IMR-90 (cell line): ENCODE results near the gene NUP58. TPM values are rescaled to one million over a fixed set of nuclear protein-coding genes. Genes with fewer than 3 reads are reported as not detected.

ENCODE experiments used
- ATAC-seq: fragments of 200-7000 bp; cut with Tn5 transposase; 2 replicates; pipeline ENCODE4 v1.9.1; 2020; ENCODE audit warnings: low read depth, mild to moderate bottlenecking, moderate library complexity
- BruUV-seq: library from RNA; stranded (reverse); fragments of 400-500 nt; replicated peaks from 2 replicates; lab custom pipeline; 2021; lab: Mats Ljungman, UMichigan
- CTCF ChIA-PET: fragments of 300-600 bp; formaldehyde crosslinking; extraction: SDS; loops from one replicate; lab custom pipeline; 2021; ENCODE audit warnings: antibody characterized with exemption; lab: Yijun Ruan, JAX
- POLR2A ChIA-PET: fragments of 300-600 bp; sonication (Branson Sonifier 250); formaldehyde crosslinking; loops from one replicate; lab custom pipeline; 2022; ENCODE audit warnings: antibody characterized with exemption; ENCODE audit not compliant: unreplicated experiment; lab: Charles Lee
- DNase-seq: peaks from one replicate; pipeline ENCODE4 v3.0.0; 2013
- H2AFZ ChIP-seq: replicated peaks from 2 replicates; pipeline ENCODE3; 2013; ENCODE audit warnings: low read length, mild to moderate bottlenecking; ENCODE audit not compliant: poor library complexity
- H2AK5ac ChIP-seq: 2 replicates; pipeline ENCODE4 v1.6.1; 2013; ENCODE audit warnings: low read depth, low read length, inconsistent platforms
- H2AK9ac ChIP-seq: replicated peaks from 2 replicates; pipeline ENCODE3; 2013; ENCODE audit warnings: mild to moderate bottlenecking, low read depth, low read length, moderate library complexity; ENCODE audit not compliant: poor library complexity
- H2BK120ac ChIP-seq: 2 replicates; pipeline ENCODE4 v1.6.1; 2013; ENCODE audit warnings: low read depth, low read length, inconsistent platforms
- H2BK15ac ChIP-seq: 3 replicates; pipeline ENCODE4 v1.6.1; 2013; ENCODE audit warnings: low read depth, low read length, inconsistent platforms
- H2BK20ac ChIP-seq: 2 replicates; pipeline ENCODE4 v1.6.1; 2013; ENCODE audit warnings: low read depth, mild to moderate bottlenecking, inconsistent platforms, low read length, moderate library complexity
- H2BK5ac ChIP-seq: 2 replicates; pipeline ENCODE4 v1.6.1; 2013; ENCODE audit warnings: mild to moderate bottlenecking, low read depth, low read length, inconsistent platforms; ENCODE audit not compliant: poor library complexity, severe bottlenecking
- H3K14ac ChIP-seq: replicated peaks from 2 replicates; pipeline ENCODE4 v1.6.1; 2013; ENCODE audit warnings: low read depth, low read length, inconsistent platforms
- H3K18ac ChIP-seq: 2 replicates; pipeline ENCODE4 v1.6.1; 2013; ENCODE audit warnings: low read depth, low read length, control low read depth
- H3K23ac ChIP-seq: 2 replicates; pipeline ENCODE4 v1.6.1; 2013; ENCODE audit warnings: low read depth, low read length, inconsistent platforms
- H3K27ac ChIP-seq: 2 replicates; pipeline ENCODE4 v1.5.1; 2013; ENCODE audit warnings: mild to moderate bottlenecking, control low read depth, low read length; ENCODE audit not compliant: insufficient read depth
- H3K27me3 ChIP-seq: 2 replicates; pipeline ENCODE4 v1.6.1; 2013; ENCODE audit warnings: low read length; ENCODE audit not compliant: control insufficient read depth, insufficient read depth
- H3K36me3 ChIP-seq: 2 replicates; pipeline ENCODE4 v1.6.1; 2013; ENCODE audit warnings: low read length, mixed read lengths; ENCODE audit not compliant: control insufficient read depth, insufficient read depth
- H3K4ac ChIP-seq: 2 replicates; pipeline ENCODE4 v1.6.1; 2013; ENCODE audit warnings: low read depth, low read length, inconsistent platforms
- H3K4me1 ChIP-seq: 2 replicates; pipeline ENCODE4 v1.6.1; 2013; ENCODE audit warnings: low read length, mixed read lengths; ENCODE audit not compliant: control insufficient read depth, insufficient read depth
- H3K4me2 ChIP-seq: 2 replicates; pipeline ENCODE4 v1.6.1; 2013; ENCODE audit warnings: low read depth, mild to moderate bottlenecking, control low read depth, low read length, moderate library complexity
- H3K4me3 ChIP-seq: 2 replicates; pipeline ENCODE4 v1.5.1; 2013; ENCODE audit warnings: low read depth, mild to moderate bottlenecking, control low read depth, low read length, moderate library complexity; ENCODE audit not compliant: insufficient read depth
- H3K56ac ChIP-seq: 2 replicates; pipeline ENCODE4 v1.6.1; 2013; ENCODE audit warnings: low read length, inconsistent platforms; ENCODE audit not compliant: insufficient read depth; ENCODE audit errors: extremely low read depth
- H3K79me1 ChIP-seq, 2 experiments: 2 replicates each; pipeline ENCODE4 v1.6.1; 2013; ENCODE audit warnings: low read length in 2 of 2, inconsistent platforms in 1 of 2, low read depth in 1 of 2
- H3K9ac ChIP-seq: 2 replicates; pipeline ENCODE4 v1.6.1; 2013; ENCODE audit warnings: low read depth, low read length, control low read depth
- H3K9me1 ChIP-seq: 2 replicates; pipeline ENCODE4 v1.6.1; 2013; ENCODE audit warnings: low read length, inconsistent platforms; ENCODE audit not compliant: insufficient read depth
- H3K9me3 ChIP-seq: 2 replicates; pipeline ENCODE4 v1.6.1; 2013; ENCODE audit warnings: low read length; ENCODE audit not compliant: control insufficient read depth, insufficient read depth
- H4K20me1 ChIP-seq: 2 replicates; pipeline ENCODE4 v1.6.1; 2013; ENCODE audit warnings: low read length, inconsistent platforms; ENCODE audit not compliant: insufficient read depth
- H4K5ac ChIP-seq: 2 replicates; pipeline ENCODE4 v1.6.1; 2013; ENCODE audit warnings: mild to moderate bottlenecking, low read depth, low read length, control low read depth
- H4K8ac ChIP-seq, 2 experiments: 2 replicates each; pipeline ENCODE4 v1.6.1; 2013; ENCODE audit warnings: low read depth in 2 of 2, low read length in 2 of 2, control low read depth in 1 of 2, inconsistent platforms in 1 of 2
- H4K91ac ChIP-seq: 2 replicates; pipeline ENCODE4 v1.6.1; 2013; ENCODE audit warnings: low read depth, low read length, inconsistent platforms; ENCODE audit not compliant: insufficient read depth
- BHLHE40 ChIP-seq: fragments of 150-350 bp; IDR thresholded peaks from 2 replicates; pipeline ENCODE4 v1.6.1; 2016; ENCODE audit warnings: mild to moderate bottlenecking, low read depth, low read length
- POLR2A ChIP-seq: IDR thresholded peaks from 2 replicates; pipeline ENCODE4 v1.6.1; 2012; ENCODE audit warnings: mild to moderate bottlenecking, low read depth, low read length
- RCOR1 ChIP-seq: IDR thresholded peaks from 2 replicates; pipeline ENCODE4 v1.6.1; 2012; ENCODE audit warnings: mild to moderate bottlenecking, low read length, improper control_type of control experiment; ENCODE audit not compliant: insufficient replicate concordance
- RFX5 ChIP-seq: IDR thresholded peaks from 2 replicates; pipeline ENCODE4 v1.8.0; 2012; ENCODE audit warnings: low read depth, mild to moderate bottlenecking, low read length, moderate library complexity
- SMC3 ChIP-seq: fragments of 150-350 bp; IDR thresholded peaks from 2 replicates; pipeline ENCODE4 v1.6.1; 2016; ENCODE audit warnings: low read depth, mild to moderate bottlenecking, antibody characterized with exemption, low read length, moderate library complexity
- WGBS, 2 experiments: methylation state at CpG; one replicate each; pipeline versions ENCODE4 v1.1.5 to v1.1.7; 2013; ENCODE audit warnings: missing lambda C conversion rate in 2 of 2; ENCODE audit not compliant: insufficient read length in 1 of 2; ENCODE audit errors: extremely low coverage in 2 of 2; 5-methylcytosine and 5-hydroxymethylcytosine counted together
- dilution Hi-C: fragments of 300-500 bp; cut with HindIII; formaldehyde crosslinking; loops from one replicate; pipeline ENCODE4 v1.14.3; 2018; ENCODE audit warnings: low sequenced_read_pairs; ENCODE audit not compliant: unreplicated experiment
- in situ Hi-C: fragments of 300-500 bp; cut with MboI; formaldehyde crosslinking; loops from 3 replicates; pipeline ENCODE4 v1.14.3; 2019; ENCODE audit warnings: low sequenced_read_pairs, inconsistent platforms, mixed read lengths
- intact Hi-C: fragments of 100-400 bp; cut with micrococcal nuclease; formaldehyde crosslinking; loops from 2 replicates; pipeline ENCODE4 v1.10.0; 2022
- polyA plus RNA-seq, 3 experiments: library from polyadenylated mRNA; depleted of rRNA; stranded (reverse); fragments of >200 nt; gene quantifications; 2 replicates each; pipeline ENCODE4 v1.2.3, GENCODE V29; 2012; ENCODE audit warnings: low replicate concordance in 1 of 3
- total RNA-seq: library from RNA; depleted of rRNA; stranded (reverse); fragments of >200 nt; gene quantifications from 2 replicates; pipeline ENCODE4 v1.2.3, GENCODE V29; 2012

Gene NUP58
- total and polyA plus RNA-seq, 2 of the 4 experiments (the other 2 are of a cell fraction) = 29.7 to 50.7 TPM

GRCh38 chr13:25372284-25373081 lies 71.1 kb downstream of the NUP58 start:
- Histone ChIP-seq H3K4me1 (no peaks in the 10 kb centered on the region), H2AK5ac (no peak overlapping the region), H4K91ac (no peak overlapping the region), H3K79me1 (no peaks in the 10 kb centered on the region), H2BK5ac (no peak overlapping the region), H3K23ac (no peak overlapping the region), H4K20me1 (no peaks in the 10 kb centered on the region), H2BK120ac (no peak overlapping the region), H3K4ac (no peak overlapping the region), H3K27me3 (peaks cover 57% of the 10 kb centered on the region), H3K27ac (no peak overlapping the region), H2BK15ac (no peak overlapping the region), H4K8ac (no peak overlapping the region), H2BK20ac (no peak overlapping the region), H2AFZ (peak overlapping the region; percentile 75), H3K9ac (no peak overlapping the region), H3K4me2 (peak overlapping the region; percentile 86; the same call in 1 of the 2 replicates), H3K9me1 (no peaks in the 10 kb centered on the region), H2AK9ac (no peak overlapping the region), H3K18ac (no peak overlapping the region), H3K14ac (no peak overlapping the region), H3K4me3 (peak overlapping the region; percentile 45), H3K9me3 (no peaks in the 10 kb centered on the region), H3K36me3 (no peaks in the 10 kb centered on the region), H4K5ac (no peak overlapping the region), H3K56ac (no peak overlapping the region)
- dilution Hi-C loops = no loop called here
- WGBS, 2 experiments = 10% methylated on average over 41 of the region's 82 CpGs; no CpG with 5 or more reads in 1 of the 2 experiments
- no TSS peak for BruUV-seq
- no peak for DNase-seq
- in situ Hi-C loops = loop anchor here (10.0 kb wide), 1 partner anchor 138 kb away; no protein-coding TSS in a partner anchor
- ChIA-PET CTCF (no interaction called here), POLR2A (no interaction called here)
- TF ChIP-seq RCOR1 (no peak), BHLHE40 (no peak), POLR2A (no peak), RFX5 (no peak), SMC3 (no peak)
- intact Hi-C loops = no loop called here
- ATAC-seq = peak; percentile 31; the same call in 1 of the 2 replicates
